Activated CD4-positive, CD25-positive, alpha-beta regulatory T cell treated with anti-CD3 and anti-CD28 coated beads, Interleukin-2, amount 50 U/mL, for 16 hours (primary cell): ENCODE data around the gene CXorf49B.
"Not testable (repeated sequence)": the region's sequence is repeated elsewhere in the genome, so short reads cannot be mapped to it uniquely, and the experiment has no call there.

ENCODE experiments used
- DNase-seq: peaks from one replicate; pipeline ENCODE4 v3.0.0-alpha.2; 2020; ENCODE audit warnings: low read depth, low spot score

Gene CXorf49B

GRCh38 chrX:71763049-71763448, at the start of gene CXorf49B:
Gene CXorf49B, plus strand, starts transcription at chrX:71763349. Its CDS starts 75 bp downstream, at chrX:71763424.
- not testable (repeated sequence) for DNase-seq

- not testable (repeated sequence) for DNase-seq
These were observed 49.1 kb upstream of the CXorf49B start for GRCh38 chrX:71714064-71714463.

GRCh38 chrX:71715551-71715950, 47.6 kb upstream of the CXorf49B start:
- DNase-seq = not testable (repeated sequence)

GRCh38 chrX:71716323-71716722, 46.8 kb upstream of the CXorf49B start:
- not testable (repeated sequence) for DNase-seq

DNA sequence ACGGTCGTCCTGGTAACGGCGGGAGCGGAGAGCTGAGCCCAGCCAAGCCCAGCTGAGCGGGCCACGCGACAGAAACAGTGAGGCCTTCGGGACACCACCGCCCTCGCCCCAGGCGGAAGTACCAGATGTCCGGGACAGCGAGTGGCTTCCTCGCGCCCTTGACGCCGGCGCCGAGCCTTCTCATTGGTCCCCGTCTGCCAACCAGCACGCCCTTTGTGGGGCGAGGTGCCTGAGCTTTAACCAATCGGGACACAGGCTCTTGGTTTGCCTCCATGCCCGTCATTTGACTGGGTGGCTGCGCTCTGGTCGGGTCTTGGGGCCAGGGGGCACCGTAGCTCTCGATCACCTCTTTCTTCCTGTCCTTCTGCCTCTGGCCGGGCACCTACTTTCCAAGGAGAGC, 45.0 kb upstream of the CXorf49B start, which contains the start of gene CXorf49:
Gene CXorf49, minus strand, starts transcription at position 101 of the 400 bp plus-strand sequence. CDS start 134 bp downstream, outside the sequence.
- DNase-seq = not testable (repeated sequence)

DNA sequence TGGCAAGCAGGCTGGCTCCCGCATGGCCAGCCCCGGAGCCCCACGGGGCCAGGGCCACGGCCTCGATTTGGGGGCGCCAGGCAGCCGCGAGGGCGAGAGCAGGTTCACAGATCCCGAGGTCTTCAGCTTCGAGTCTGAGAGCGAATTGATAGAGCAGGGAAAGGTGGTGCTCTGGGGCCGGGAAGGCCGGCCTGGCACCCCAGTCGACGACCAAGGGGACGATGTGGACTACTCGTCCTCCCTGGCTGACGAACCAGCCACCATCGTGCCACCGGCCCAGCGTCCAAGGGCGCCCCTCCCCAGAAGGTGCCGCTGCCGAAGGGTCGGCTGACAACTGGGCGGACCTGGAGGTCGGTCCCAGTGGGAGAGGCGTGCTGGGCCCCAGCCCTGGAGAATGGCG, 44.0 kb upstream of the CXorf49B start:
- DNase-seq = not testable (repeated sequence)

- not testable (repeated sequence) for DNase-seq
These were observed 42.8 kb upstream of the CXorf49B start for GRCh38 chrX:71720289-71720886.

DNA sequence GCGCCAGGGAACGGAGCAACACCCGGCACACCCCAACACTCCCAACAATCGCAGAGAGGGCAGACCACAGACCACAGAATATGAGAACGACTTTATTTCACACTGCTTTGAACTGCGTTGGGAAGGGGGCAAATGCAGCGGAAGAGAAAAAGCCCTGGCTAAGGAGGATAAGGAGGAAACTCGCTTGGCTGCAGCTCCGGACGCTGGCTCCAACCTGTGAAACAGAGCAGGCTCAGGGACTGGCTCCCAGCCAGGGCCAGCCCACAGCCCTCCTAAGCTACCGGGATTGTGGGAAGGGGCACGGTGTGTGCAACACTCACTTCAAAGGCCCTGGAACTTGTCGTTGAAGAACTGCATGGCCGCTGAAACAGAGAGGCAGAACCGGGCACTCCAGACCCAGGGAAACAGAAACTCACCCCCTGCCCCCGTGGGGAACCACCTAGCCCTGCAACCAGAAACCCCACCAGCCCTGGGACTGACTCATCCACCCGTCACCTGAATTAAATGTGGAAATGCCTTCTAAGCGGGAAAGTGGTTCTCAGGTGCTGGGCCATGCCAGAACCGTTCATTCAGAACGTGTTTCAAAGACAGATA, 2.4 kb upstream of the CXorf49B start:
- not testable (repeated sequence) for DNase-seq

DNA sequence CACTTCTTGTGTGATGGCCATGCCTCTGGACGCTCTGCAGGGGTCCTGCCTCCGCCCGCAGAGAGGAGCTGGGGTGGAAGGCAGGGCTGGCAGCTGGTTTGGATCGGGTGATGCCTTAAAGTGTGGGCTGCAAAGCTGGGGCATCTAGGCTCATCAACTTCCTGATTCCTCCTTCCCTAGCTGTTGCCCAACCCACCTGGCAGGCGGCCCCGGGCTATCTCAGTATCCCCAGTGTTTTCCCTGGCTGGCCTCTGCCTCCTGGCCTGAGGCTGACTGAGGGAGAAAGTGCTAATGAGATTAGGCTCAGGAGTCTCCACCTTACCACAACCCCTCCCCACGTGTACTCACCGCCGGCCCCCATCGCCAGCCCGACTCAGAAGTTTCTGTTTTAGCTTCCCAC, 1.7 kb downstream of the CXorf49B start:
- not testable (repeated sequence) for DNase-seq

GRCh38 chrX:71765613-71766012, 2.5 kb downstream of the CXorf49B start:
- DNase-seq = not testable (repeated sequence)

- not testable (repeated sequence) for DNase-seq
These were observed 4.0 kb downstream of the CXorf49B start for GRCh38 chrX:71767134-71767533.

DNA sequence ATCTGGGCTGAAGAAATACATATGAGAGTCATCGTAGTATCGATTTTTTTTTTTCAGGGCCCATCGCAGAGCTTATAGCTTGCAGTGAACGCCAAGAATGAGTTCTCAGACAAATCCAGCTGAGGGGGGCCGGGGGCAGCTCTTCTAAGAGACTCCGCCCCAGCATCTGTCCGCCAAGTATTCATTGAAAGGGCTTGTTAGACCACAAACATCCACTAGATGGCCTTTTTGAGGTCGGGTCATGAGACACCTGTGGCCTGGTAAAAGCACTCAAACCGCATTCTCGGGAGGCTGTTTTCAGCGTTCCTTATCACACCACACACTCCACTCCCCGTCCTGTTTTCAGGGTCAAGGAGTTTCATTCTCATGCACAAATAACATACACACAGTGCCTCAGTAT, 15.2 kb downstream of the CXorf49B start:
- DNase-seq = not testable (repeated sequence)

DNA sequence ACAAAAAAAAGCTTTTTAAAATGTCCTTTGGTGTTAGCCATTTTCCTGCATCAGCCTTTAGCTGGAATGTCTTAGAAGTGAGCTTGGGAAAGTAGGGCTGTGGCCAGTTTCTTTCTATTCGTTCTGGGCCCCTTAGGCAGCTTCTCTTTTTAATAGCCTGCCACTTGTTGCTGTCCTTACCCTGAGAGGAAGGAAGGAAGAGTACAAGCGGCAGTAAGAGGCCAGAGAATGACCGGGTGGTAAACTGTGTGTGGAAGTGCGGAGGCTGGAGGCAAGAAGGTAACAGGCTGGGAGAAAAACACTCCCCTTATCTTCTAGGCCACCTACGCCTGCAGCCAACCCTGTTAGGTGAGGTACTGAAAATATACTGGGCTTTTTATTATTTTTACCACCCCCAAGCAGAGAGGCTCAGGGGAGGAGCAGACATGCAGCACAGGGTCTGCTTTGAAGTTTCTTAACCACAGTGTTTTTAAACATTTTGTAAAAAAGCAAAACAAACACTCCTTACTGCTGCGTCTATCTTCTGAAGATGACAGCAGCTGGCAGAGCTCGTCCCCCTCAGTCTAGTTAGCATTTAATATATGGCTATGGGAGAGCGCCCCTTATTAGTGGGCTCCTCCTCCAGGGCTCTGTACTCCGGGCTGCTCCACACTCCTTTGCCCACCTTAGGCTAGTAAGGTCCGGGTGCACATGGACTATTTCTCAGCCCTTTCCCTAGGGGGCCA, 19.2 kb downstream of the CXorf49B start:
- DNase-seq = not testable (repeated sequence)

DNA sequence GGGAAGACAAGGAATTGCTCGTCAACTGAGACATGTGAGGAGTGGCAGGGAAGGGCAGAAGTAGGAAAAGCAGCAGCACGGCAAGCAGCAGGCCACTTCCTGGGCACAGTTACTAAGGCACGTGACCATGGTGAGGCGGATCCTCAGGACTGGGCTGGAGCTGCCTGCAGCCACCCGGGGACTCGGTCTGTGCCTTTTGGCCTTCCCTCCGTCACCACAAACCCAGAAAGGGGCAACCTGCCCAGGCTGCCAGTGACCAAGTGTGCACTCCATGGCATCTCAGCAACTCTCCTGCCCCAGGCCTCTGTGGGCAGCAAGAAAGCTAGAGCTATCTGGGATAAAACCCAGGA, 19.8 kb downstream of the CXorf49B start:
- not testable (repeated sequence) for DNase-seq

DNA sequence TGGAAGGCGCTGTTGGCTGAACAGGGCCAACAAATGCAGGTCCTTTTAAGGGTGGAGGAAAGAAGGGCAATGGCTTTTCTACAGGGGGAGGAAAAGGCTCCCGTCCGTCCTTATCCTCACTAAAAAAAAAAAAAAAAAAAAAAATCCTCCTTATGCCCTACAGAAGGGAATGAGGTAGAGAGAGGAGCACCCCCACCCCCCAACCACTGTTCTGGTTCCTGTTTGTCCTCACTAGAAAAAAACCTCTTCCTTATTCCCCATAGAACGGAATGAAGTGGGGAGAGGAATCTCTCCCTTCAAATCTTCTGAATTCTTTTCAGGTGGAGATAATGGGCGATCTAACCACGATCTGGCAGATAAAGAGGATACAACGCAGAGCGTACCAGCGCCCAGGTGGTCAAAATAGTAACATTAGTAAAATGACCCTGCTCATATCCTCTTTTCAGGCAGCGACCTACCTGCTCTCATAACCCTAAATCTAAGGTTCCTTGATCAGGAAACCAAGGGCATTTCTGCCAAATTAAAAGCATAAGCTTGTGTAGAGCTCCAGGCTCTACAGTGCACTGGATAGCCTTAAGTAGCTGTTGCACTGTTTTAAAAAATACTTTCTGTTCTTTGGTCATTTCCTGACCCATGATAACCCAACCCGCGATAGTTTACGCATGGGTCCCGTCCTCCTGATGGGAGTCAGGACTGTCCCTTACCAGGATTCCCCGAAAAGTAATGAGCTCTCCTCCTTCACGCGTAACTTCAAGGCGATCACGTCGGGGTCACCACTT, 20.6 kb downstream of the CXorf49B start:
- DNase-seq = not testable (repeated sequence)

DNA sequence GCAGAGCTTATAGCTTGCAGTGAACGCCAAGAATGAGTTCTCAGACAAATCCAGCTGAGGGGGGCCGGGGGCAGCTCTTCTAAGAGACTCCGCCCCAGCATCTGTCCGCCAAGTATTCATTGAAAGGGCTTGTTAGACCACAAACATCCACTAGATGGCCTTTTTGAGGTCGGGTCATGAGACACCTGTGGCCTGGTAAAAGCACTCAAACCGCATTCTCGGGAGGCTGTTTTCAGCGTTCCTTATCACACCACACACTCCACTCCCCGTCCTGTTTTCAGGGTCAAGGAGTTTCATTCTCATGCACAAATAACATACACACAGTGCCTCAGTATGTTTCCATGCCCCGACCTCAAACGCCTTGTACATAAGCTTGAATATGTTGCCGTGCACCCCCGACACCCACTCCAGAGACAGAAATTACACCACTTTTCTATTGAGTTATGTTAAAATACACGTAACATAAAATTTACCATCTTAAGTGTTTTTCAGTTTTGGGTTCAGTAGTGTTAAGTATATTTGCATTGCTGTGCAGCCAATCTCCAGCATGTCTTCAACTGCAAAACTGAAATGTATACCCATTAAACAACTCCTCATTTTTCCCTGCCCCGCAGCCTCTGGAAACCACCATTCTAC, 21.3 kb downstream of the CXorf49B start:
- DNase-seq = not testable (repeated sequence)

GRCh38 chrX:71806450-71806849, 43.3 kb downstream of the CXorf49B start:
- not testable (repeated sequence) for DNase-seq

- no peak for DNase-seq
These were observed 46.7 kb downstream of the CXorf49B start for GRCh38 chrX:71809886-71810285.

DNA sequence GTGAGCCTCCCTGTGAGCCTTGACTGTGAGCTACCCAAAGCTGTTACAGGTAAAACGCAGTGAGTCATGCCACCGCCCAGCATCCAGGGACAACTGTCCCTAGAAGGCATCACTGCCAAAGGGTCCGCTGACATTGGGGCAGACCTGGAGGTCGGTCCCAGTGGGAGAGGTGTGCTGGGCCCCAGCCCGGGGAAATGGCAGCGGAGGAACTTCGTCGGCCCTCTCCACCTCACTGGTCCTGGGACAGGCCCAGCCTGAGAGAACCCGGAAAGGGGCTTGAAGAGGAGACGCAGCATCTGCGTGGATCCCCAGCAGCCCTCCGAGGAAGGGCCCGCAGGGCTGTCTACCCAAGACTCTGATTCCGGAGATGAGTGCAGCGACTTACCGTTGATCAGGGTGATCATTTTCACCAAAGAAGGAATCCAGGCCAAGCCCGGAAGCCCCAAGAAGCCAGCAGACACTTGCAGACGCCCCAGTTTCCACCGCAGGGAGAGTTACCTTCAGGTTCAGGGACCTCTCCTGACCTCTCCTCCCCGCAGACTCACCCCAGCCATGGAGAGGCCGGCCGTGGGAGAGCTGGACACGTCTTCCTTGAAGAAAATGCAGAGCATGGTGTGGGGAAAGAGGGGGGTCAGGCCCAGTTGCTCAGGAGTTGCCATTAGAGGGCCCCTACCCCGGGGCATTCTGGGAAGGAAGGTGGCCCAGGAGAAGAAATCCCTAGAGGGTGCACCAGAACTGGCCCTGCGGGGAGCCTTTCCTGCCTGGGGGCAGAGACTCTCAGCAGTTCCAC, 51.2 kb downstream of the CXorf49B start:
- no peak for DNase-seq

DNA sequence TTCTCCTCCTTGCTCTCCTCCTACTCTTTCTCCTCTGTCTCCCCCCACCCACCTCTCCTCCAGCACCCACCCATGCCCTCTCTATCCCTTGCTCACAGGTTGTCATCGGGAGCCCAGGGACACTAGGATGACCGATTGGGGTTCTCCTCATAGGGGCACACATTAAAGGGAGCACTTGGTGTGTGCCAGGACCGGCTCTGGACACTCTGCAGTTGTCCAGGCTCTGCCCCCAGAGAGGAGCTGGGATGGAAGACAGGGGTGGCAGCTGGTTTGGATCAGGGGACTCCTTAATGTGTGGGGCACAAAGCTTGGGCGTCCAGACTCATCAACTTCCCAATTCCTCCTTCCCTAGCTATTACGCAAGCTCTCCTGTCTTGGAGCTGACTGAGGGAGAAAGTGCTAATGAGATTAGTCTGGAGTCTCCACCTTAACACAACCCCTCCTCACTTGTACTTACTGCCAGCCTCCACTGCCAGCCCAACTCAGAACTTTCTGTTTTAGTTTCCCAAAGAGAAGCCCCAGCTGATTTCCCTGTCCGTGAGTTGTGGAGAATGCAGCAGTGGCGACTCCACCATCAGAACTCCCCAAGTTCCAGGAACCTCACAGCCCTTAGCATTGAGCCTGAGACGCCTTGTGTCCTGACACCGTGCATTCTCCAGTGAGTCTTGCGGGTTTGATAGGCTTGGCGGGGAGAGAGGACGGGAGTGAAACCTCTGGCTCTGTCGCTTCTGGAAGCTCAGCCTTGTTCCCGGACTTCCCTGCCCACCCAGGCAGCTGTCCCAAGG, 52.2 kb downstream of the CXorf49B start:
- DNase-seq = no peak
